Activated naive CD8-positive, alpha-beta T cell (primary cell): ENCODE measurements around the gene ZNF574.
"Not testable (repeated sequence)": the region's sequence is repeated elsewhere in the genome, so short reads cannot be mapped to it uniquely, and the experiment has no call there.

Experiments
- H3K27ac Mint-ChIP-seq: one replicate; pipeline ENCODE4 v1.8.0; 2021; ENCODE audit warnings: mixed read lengths
- H3K27me3 Mint-ChIP-seq: one replicate; pipeline ENCODE4 v1.8.0; 2021; ENCODE audit warnings: mixed read lengths
- H3K36me3 Mint-ChIP-seq: one replicate; pipeline ENCODE4 v1.8.0; 2021; ENCODE audit warnings: mixed read lengths
- H3K4me1 Mint-ChIP-seq: one replicate; pipeline ENCODE4 v1.8.0; 2021; ENCODE audit warnings: low read depth, mixed read lengths
- H3K4me3 Mint-ChIP-seq: one replicate; pipeline ENCODE4 v1.8.0; 2021; ENCODE audit warnings: mild to moderate bottlenecking, mixed read lengths
- H3K9me3 Mint-ChIP-seq: one replicate; pipeline ENCODE4 v1.8.0; 2021; ENCODE audit warnings: low read depth, mixed read lengths

ZNF574 gene

DNA sequence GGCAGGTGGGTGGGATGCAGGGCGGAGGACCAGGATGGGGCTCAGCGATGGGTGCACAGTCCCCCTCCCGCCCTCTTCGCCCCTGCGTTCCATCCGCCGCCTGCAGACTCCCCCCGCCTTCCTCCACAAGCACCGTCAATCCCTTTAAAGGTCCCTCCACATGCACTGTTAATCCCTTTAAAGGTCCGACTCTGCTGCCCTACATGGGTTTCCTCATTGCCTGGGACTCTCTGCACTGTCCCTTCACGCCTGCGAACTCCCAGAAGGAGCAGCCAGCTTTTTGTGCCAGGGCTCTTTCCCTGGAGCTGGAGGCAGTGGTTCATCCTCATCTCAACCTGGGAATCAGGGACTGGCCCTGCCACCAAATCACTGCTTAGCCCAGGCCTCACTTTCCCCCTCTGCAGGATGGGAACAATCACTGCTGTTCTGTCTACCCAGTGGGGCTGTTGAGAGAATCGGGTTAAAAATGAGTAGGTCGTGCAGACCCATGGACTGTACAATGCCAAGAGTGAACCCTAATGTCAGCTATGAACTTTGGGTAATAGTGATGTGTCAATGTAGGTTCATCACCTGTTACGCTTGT is 20.4 kb downstream of the ZNF574 start:
- Mint-ChIP-seq H3K9me3 (no peaks in the 10 kb centered on the region), H3K4me1 (peaks cover 2% of the 10 kb centered on the region), H3K4me3 (no peak overlapping the region), H3K27me3 (no peaks in the 10 kb centered on the region), H3K27ac (no peak overlapping the region), H3K36me3 (peaks cover 8% of the 10 kb centered on the region)

DNA sequence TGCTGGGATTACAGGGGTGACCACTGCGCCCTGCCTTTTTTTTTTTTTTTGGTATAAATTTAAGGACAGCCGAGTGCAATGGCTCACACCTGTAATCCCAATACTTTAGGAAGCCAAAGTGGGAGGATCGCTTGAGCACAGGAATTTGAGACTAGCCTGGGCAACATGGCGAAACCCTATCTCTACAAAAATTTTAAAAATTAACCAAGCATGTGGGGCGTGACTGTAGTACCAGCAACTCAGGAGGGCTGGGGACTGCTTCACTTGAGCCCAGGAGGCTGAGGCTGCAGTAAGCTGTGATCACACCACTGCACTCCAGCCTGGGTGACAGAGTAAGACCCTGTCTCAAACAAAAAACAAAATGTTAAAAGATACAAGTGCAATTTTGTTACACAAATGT is 21.5 kb downstream of the ZNF574 start:
- Mint-ChIP-seq H3K9me3 (no peaks in the 10 kb centered on the region), H3K27me3 (no peaks in the 10 kb centered on the region), H3K36me3 (peaks cover 7% of the 10 kb centered on the region), H3K4me3 (no peak overlapping the region), H3K4me1 (no peaks in the 10 kb centered on the region), H3K27ac (no peak overlapping the region)

DNA sequence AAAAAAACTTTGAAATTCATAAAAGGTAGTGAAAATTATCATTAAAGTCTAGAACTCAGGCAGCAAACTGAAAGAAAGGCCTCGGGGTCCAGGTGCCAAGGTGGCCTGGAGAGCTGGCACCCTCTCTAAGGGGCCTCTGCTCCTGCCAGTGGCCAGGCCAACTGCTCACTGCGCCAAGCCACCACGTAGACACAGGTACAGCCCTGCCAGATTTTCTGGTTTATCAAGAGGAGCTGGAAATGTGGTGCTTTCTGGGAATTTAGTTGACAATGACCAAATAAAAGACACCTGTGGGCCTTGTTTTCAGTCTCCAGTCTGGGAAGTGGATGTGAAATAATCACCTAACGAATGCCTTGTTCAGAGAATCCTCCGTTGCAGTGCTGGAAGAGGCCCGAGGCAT is 22.8 kb downstream of the ZNF574 start:
- Mint-ChIP-seq H3K9me3 (no peaks in the 10 kb centered on the region), H3K36me3 (peaks cover 12% of the 10 kb centered on the region), H3K4me1 (peaks cover 3% of the 10 kb centered on the region), H3K4me3 (no peak overlapping the region), H3K27ac (no peak overlapping the region), H3K27me3 (no peaks in the 10 kb centered on the region)

DNA sequence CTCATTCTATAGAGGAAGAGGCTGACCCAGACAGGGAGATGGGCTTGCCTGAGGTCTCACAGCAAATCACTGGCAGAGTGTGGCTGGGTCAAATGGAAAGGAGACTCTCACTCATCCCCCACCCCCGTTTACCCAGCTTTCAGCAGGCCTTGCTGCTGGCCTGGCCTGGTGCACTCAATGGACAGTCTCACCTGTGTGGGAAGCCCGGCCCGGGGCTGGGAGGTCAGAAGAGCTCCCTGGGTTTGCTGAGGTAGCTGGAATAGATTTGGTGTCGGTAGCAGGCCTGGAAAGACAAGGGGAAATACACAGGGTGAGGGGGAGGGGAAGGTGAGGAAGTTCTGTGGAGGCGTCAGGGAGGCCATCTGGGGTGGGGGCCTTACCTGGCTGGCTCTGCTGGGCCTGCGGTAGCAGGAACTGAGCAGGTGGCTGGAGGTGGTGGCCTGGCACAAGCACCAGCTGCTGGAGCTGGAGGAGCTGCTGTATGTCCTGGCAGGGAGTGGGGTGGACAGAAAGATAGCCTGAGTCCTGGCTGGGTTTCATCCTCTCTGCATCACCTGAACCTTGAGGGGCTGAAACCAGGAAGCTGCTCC is 23.5 kb downstream of the ZNF574 start:
- Mint-ChIP-seq H3K27ac (no peak overlapping the region), H3K4me3 (no peak overlapping the region), H3K9me3 (no peaks in the 10 kb centered on the region), H3K27me3 (no peaks in the 10 kb centered on the region), H3K36me3 (peaks cover 10% of the 10 kb centered on the region), H3K4me1 (peaks cover 3% of the 10 kb centered on the region)

DNA sequence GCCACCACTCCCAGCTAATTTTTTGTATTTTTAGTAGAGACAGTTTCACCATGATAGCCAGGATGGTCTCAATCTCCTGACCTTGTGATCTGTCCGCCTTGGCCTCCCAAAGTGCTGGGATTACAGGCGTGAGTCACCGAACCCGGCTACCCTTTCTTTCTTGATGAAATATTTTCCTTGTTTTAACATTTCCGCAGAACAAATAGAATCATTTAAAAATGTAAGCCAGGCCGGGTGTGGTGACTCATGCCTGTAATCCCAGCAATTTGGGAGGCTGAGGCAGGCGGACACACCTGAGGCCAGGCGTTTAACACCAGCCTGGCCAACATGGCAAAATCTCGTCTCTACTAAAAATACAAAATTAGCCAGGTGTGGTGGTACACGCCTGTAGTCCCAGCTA is 24.3 kb downstream of the ZNF574 start:
- not testable (repeated sequence) for H3K27me3 Mint-ChIP-seq, H3K9me3 Mint-ChIP-seq, H3K27ac Mint-ChIP-seq, H3K4me1 Mint-ChIP-seq, H3K4me3 Mint-ChIP-seq, H3K36me3 Mint-ChIP-seq

DNA sequence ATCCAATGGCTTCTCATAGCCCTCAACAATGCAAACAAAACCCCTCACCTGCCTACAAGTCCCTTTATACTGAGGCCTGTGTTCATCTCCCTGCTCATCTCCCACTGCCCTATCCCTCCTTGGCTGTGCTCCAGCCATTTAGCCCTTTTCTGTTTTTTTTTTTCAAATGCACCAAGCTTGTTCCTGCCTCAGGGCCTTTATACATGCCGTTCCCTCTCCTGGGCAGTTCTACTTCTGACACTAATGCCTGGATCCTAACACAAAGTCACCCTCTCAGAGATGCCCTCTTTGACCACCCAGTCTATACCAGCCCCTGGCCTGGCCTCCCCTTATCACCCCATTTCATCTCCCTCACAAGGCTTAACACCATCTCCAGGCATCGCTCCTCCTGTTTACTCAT is 26.9 kb downstream of the ZNF574 start:
- no peak overlapping the region for H3K4me3 Mint-ChIP-seq
- no peaks in the 10 kb centered on the region for H3K9me3 Mint-ChIP-seq
- H3K27me3 Mint-ChIP-seq, result no peaks in the 10 kb centered on the region
- H3K27ac Mint-ChIP-seq, result no peak overlapping the region
- H3K36me3 Mint-ChIP-seq, result peaks cover 7% of the 10 kb centered on the region
- H3K4me1 Mint-ChIP-seq, result peaks cover 15% of the 10 kb centered on the region

DNA sequence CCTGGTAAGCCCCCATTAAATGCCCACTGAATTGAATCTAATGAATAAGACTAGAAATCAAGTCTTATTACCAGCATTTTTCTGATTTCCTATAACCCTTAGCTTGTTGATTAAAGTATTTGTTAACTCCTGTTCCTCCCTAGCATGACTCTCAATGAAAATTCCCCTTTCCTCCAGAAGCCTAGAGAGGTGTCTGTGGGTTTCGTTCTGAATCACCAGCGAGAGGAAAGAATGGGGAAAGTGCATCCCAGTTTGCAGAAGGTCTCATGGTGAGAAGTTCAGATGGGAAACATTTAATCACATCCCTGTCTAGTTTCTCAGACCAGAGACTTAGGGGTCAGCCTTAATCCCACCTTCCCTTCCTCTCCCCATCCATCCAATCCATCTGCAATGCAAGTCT is 29.4 kb downstream of the ZNF574 start:
- Mint-ChIP-seq H3K27me3 (no peaks in the 10 kb centered on the region), H3K36me3 (peaks cover 5% of the 10 kb centered on the region), H3K4me3 (peak overlapping the region; percentile 25), H3K27ac (no peak overlapping the region), H3K9me3 (no peaks in the 10 kb centered on the region), H3K4me1 (peaks cover 25% of the 10 kb centered on the region)

DNA sequence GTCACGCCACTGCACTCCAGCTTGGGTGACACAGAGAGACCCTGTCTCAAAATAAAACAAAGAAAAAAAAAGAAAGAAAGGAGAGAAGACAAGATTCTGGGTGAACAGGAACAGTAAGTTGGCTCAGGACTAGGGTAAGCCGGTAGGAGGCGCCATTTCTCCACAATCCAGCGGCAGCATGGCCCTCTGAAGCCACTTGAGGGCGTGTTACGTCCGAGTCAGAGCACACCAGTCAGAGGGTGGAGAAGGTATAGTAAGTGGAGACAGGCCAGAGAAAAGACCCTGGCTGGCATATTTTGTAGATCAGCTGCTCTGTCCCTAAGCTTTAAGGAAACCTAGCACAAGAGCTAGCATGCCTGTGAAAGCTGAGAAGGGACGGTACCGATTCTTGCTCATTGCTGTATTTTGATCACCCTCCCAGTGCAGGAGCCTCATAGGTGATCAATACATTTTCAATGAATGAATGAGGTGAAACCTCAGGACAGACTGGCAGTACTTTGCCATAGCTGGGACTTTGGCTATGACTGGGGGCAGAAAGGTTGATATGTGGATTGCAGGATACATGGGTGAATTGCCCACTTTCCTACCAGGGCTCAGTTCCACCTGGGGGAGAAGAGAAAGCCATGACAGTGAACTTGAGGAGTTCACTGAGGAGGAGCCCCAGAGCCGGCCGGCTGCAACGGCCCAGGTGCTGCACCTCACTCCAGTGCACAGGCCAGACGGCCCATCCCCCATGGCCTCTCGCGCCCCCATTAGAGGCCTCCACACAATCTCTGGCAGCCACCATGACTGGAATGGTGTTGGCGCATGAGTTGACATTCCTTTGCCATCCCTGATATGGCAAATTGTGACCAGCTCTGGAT is 32.8 kb downstream of the ZNF574 start:
- peaks cover 6% of the 10 kb centered on the region for H3K36me3 Mint-ChIP-seq
- H3K27ac Mint-ChIP-seq, result peak overlapping the region; percentile 66
- peaks cover 44% of the 10 kb centered on the region for H3K4me1 Mint-ChIP-seq
- H3K27me3 Mint-ChIP-seq, result no peaks in the 10 kb centered on the region
- H3K9me3 Mint-ChIP-seq, result no peaks in the 10 kb centered on the region
- H3K4me3 Mint-ChIP-seq, result no peak overlapping the region

DNA sequence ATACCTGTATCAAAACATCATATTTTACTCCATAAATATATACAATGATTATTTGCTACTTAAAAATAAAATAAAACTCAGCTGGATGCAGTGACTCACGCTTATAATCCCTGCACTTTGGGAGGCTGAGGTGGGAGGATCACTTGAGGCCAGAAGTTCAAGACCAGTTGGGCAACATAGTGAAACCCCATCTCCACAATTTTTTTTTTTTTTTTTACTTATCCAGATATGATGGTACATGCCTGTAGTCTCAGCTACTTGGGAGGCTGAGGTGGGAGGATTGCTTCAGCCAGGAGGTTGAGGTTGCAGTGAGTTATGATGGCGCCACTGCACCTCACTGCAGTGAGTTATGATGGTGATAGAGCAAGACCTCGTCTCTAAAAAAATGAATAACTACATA is 33.9 kb downstream of the ZNF574 start:
- Mint-ChIP-seq H3K4me3 (no peak overlapping the region), H3K9me3 (no peaks in the 10 kb centered on the region), H3K27me3 (no peaks in the 10 kb centered on the region), H3K36me3 (peaks cover 6% of the 10 kb centered on the region), H3K4me1 (peaks cover 49% of the 10 kb centered on the region), H3K27ac (no peak overlapping the region)

DNA sequence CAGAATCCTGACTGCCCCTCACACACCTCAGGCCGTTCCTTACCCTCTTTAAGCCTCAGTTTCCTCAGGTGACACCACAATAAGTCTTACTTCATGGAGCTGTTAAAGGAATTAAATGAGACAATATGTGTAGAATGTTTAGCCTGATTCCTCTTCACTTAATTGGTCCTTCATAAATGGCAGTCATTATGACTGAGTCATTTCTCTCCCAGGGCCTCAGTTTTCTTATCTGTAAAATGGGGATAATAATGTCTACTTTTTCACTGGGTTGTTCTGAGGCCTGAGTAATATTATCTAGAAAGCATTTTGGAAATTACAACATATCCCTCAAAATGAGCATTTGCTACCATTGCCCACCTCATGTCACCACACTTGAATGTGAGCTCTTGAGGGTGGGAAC is 34.7 kb downstream of the ZNF574 start:
- peaks cover 7% of the 10 kb centered on the region for H3K36me3 Mint-ChIP-seq
- H3K27ac Mint-ChIP-seq, result peak overlapping the region; percentile 74
- no peak overlapping the region for H3K4me3 Mint-ChIP-seq
- no peaks in the 10 kb centered on the region for H3K9me3 Mint-ChIP-seq
- peaks cover 42% of the 10 kb centered on the region for H3K4me1 Mint-ChIP-seq
- H3K27me3 Mint-ChIP-seq, result no peaks in the 10 kb centered on the region

DNA sequence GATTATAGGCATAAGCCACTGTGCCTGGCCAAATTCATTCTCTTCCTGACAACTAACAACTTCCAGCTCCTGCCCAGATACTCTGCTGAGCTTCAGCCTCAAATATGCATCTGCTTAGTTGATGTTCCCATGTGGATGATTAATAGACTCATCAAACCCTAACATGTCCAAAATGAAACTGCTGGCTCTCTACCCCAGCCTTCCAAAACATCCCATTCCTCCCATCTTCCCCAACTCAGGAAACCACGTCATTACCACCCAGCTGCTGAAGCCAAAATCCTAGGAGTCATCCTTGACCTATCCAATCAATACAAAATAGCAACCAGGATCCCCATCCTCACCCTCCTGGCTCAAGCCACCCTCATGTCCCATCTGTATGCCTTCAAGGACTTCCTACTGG is 35.4 kb downstream of the ZNF574 start:
- peaks cover 9% of the 10 kb centered on the region for H3K36me3 Mint-ChIP-seq

DNA sequence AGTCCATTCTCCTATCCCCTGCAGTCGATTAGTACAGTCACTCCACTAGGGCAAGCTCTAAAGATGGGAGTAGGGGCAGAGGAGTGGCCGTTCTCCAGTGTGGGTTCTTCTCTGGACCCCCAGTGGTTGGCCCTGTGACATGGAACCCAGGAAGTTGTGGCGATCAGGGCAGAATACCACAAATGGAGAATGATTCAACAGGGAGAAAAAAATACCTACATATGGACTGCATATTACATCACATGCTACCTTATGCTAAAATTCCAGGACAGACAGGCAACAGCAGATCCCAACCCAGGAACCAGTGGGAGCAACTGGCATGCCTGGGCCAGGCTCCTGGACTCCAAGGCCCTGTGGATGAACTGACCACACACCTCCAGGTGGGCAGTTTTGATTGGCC is 35.8 kb downstream of the ZNF574 start:
- no peaks in the 10 kb centered on the region for H3K27me3 Mint-ChIP-seq
- H3K4me3 Mint-ChIP-seq, result no peak overlapping the region
- H3K4me1 Mint-ChIP-seq, result peaks cover 43% of the 10 kb centered on the region
- H3K9me3 Mint-ChIP-seq, result no peaks in the 10 kb centered on the region
- peak overlapping the region; percentile 74 for H3K27ac Mint-ChIP-seq
- peaks cover 9% of the 10 kb centered on the region for H3K36me3 Mint-ChIP-seq

More for the DNA sequence above, 35.4 kb downstream of the ZNF574 start:
- no peak overlapping the region for H3K4me3 Mint-ChIP-seq
- H3K27ac Mint-ChIP-seq, result peak overlapping the region; percentile 74
- H3K27me3 Mint-ChIP-seq, result no peaks in the 10 kb centered on the region
- peaks cover 43% of the 10 kb centered on the region for H3K4me1 Mint-ChIP-seq
- no peaks in the 10 kb centered on the region for H3K9me3 Mint-ChIP-seq

DNA sequence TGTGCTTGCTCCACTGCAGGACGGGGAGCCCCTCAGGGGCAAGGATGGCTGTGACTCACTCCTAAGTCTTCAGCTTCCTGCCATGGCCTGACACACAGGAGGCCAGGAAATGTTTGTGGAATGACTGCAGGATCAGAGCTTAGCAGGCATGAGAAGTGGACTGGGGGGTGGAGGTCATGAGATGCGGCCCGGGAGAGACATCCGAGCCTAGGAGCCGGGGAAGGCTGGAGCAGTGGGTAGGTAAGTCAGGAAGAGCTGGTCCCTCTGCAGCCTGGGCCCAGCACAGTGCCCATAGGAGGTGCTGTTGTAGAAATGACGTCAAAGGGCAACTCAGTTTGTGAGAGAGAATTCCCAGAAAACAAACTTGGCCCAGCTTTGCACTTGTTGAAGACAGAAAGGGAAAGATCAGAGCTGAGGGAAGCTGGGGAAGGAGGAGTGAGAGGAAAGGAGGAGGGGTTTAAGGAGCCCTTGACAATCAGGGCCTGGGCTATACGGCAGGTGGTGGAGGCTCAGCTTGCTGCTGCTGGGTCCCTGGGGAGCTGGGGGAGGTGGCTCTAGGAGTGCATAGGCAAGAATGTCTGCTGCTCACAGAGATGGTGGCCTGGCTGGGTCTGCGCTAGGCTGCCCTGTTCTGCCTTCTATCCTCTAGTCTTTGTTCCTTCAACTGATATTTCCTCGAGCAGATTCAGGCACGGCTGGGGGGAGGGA is 37.8 kb downstream of the ZNF574 start:
- H3K27me3 Mint-ChIP-seq, result no peaks in the 10 kb centered on the region
- H3K4me1 Mint-ChIP-seq, result peaks cover 41% of the 10 kb centered on the region
- no peaks in the 10 kb centered on the region for H3K9me3 Mint-ChIP-seq
- peaks cover 9% of the 10 kb centered on the region for H3K36me3 Mint-ChIP-seq
- H3K27ac Mint-ChIP-seq, result peak overlapping the region; percentile 90
- peak overlapping the region; percentile 28 for H3K4me3 Mint-ChIP-seq

DNA sequence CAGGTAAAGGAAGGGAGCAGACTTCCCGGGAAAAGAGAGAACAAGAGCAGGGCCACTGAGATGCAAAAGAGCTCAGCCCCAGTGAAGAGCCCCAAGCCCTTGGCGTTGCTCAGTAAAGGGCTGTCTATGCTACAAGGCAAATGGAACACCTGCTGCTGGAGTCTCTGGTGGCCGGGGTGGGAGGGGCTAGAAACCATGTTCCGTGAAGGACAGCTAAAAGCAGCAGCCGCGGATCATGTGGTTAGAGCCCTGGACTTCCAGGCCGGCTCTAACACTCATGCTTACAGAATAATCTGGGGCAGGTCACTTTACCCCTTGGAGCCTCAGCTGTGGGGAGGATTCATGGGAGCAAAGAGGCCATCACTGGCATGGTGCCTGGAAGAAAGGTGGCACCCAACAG is 38.4 kb downstream of the ZNF574 start:
- H3K9me3 Mint-ChIP-seq, result no peaks in the 10 kb centered on the region
- H3K27me3 Mint-ChIP-seq, result no peaks in the 10 kb centered on the region
- no peak overlapping the region for H3K4me3 Mint-ChIP-seq
- H3K36me3 Mint-ChIP-seq, result peaks cover 9% of the 10 kb centered on the region
- H3K27ac Mint-ChIP-seq, result peak overlapping the region; percentile 90
- peaks cover 41% of the 10 kb centered on the region for H3K4me1 Mint-ChIP-seq

DNA sequence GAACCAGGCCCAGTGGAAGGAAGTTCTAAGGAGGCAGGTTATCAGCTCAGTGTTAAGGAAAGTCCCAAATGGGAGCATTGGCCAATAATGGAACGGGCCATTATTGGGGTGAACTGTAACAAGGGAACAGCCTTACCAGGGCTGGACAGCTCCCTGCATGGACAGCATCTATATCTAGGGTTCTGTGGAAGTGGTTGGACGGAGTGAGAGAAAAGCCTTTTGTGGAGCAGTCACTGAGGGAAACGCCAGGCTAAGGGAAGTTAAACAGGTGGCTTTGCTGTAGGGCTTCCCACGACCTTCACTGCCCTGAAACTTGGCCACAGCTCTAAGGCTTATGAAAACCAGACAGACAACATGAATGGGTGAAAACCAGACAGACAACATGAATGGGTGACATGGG is 39.3 kb downstream of the ZNF574 start:
- H3K27ac Mint-ChIP-seq, result peak overlapping the region; percentile 38
- H3K27me3 Mint-ChIP-seq, result no peaks in the 10 kb centered on the region
- H3K36me3 Mint-ChIP-seq, result peaks cover 9% of the 10 kb centered on the region
- no peak overlapping the region for H3K4me3 Mint-ChIP-seq
- H3K4me1 Mint-ChIP-seq, result peaks cover 46% of the 10 kb centered on the region
- H3K9me3 Mint-ChIP-seq, result no peaks in the 10 kb centered on the region
